ENCODE data around the gene MB21D2. TPM values are rescaled to one million over a fixed set of nuclear protein-coding genes. Genes with fewer than 3 reads are reported as not detected.

MB21D2 gene, protein sequence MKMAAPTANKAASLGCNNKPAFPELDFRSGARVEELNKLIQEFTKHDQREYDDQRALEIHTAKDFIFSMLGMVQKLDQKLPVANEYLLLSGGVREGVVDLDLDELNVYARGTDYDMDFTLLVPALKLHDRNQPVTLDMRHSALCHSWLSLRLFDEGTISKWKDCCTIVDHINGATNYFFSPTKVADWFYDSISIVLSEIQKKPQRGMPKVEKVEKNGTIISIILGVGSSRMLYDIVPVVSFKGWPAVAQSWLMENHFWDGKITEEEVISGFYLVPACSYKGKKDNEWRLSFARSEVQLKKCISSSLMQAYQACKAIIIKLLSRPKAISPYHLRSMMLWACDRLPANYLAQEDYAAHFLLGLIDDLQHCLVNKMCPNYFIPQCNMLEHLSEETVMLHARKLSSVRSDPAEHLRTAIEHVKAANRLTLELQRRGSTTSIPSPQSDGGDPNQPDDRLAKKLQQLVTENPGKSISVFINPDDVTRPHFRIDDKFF
- total RNA-seq = 7.7 and 9.2 TPM in 2 replicates

DNA sequence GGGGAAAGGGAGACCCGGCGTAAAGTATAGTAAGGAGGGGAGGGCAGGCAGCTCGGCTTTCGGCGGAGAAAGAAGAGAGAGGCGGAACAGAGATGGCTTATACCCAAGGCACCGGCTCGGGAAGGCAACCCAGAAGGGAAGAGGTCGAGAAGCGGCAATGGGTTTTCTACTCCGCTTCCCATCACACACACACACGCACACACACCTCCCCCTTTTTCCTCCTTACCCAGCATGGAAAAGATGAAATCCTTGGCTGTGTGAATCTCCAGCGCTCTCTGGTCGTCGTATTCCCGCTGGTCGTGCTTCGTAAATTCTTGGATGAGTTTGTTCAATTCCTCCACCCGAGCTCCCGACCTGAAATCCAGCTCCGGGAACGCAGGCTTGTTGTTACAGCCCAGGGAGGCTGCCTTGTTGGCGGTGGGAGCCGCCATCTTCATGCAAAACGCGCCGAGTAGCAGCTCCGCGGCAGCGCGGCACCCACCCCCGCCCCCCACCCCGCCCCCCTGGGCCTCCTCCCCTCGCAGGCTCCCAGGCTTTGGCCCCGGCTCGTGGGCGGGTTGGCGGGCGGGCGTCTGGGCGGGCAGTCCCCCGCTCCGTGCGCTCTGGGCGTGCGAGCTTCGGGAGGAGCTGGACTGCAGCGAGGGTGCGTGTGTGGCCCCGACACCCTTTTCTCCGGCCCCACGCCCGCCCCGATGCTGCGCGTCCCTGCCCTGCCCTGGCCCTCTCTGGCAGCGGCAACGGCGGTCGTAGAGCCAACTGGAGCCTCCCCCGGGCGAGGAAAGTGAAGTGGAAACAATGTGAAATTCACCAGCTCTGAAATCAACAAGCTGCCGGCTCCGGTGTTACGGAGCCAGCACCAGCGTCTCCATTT, at the start of gene MB21D2:
MB21D2 (minus strand) TSS at position 453 of the 871 bp plus-strand sequence; CDS start at position 437, 16 bp downstream.

Other genes starting within 250 kb of the MB21D2 start
- gene FGF12, start 190.3 kb downstream of the MB21D2 start, total RNA-seq = 0.31 and 0.61 TPM in 2 replicates